HG03095 (cell line): Measurements from ENCODE around the gene AMFR.

Source experiments
- ATAC-seq: cut with Tn5 transposase; IDR thresholded peaks from one replicate; pipeline ENCODE4 v1.9.1; 2021; ENCODE audit warnings: moderate library complexity; ENCODE audit not compliant: unreplicated experiment

The AMFR gene

GRCh38 chr16:56424791-56425438 is 430 bp downstream of the AMFR start:
- peak; percentile 27 for ATAC-seq

- no peak for ATAC-seq
Measured at GRCh38 chr16:56424404-56424764, 961 bp downstream of the AMFR start.

- ATAC-seq = no peak
Measured at GRCh38 chr16:56423584-56424403, 1.6 kb downstream of the AMFR start.

- ATAC-seq = no peak
Measured at GRCh38 chr16:56422896-56423441, 2.4 kb downstream of the AMFR start.

- ATAC-seq = no peak
Measured at GRCh38 chr16:56421976-56422669, 3.2 kb downstream of the AMFR start.

GRCh38 chr16:56421313-56421712 is 4.0 kb downstream of the AMFR start:
- ATAC-seq = no peak

- no peak for ATAC-seq
Measured at GRCh38 chr16:56420613-56421012, 4.7 kb downstream of the AMFR start.

GRCh38 chr16:56419740-56420548 is 5.4 kb downstream of the AMFR start:
- no peak for ATAC-seq

GRCh38 chr16:56417138-56417537 is 8.2 kb downstream of the AMFR start:
- no peak for ATAC-seq

- ATAC-seq = no peak
Measured at GRCh38 chr16:56415875-56416274, 9.5 kb downstream of the AMFR start.

GRCh38 chr16:56414366-56414765 is 11.0 kb downstream of the AMFR start:
- ATAC-seq = no peak

GRCh38 chr16:56413381-56413780 is 12.0 kb downstream of the AMFR start:
- no peak for ATAC-seq

- ATAC-seq = no peak
Measured at GRCh38 chr16:56411624-56412023, 13.7 kb downstream of the AMFR start.

GRCh38 chr16:56411123-56411522 is 14.2 kb downstream of the AMFR start:
- ATAC-seq = no peak

GRCh38 chr16:56409195-56409594 is 16.1 kb downstream of the AMFR start:
- ATAC-seq = no peak

- no peak for ATAC-seq
Measured at GRCh38 chr16:56408379-56409098, 16.8 kb downstream of the AMFR start.

- no peak for ATAC-seq
Measured at GRCh38 chr16:56405977-56406672, 19.2 kb downstream of the AMFR start.

GRCh38 chr16:56401482-56401881 is 23.9 kb downstream of the AMFR start:
- no peak for ATAC-seq

- no peak for ATAC-seq
Measured at GRCh38 chr16:56400458-56400857, 24.9 kb downstream of the AMFR start.

GRCh38 chr16:56399486-56399885 is 25.9 kb downstream of the AMFR start:
- no peak for ATAC-seq
